Bronchial epithelial cell (primary cell): ENCODE results near the gene ACR. TPM values are rescaled to one million over a fixed set of nuclear protein-coding genes. Genes with fewer than 3 reads are reported as not detected.

ENCODE experiments used
- DNase-seq: peaks from one replicate; pipeline ENCODE4 v3.0.0-alpha.2; 2010; ENCODE audit warnings: low read depth
- FAIRE-seq: peaks from 2 replicates; lab custom pipeline; 2011; peaks lifted over from hg19 to GRCh38; lab: Jason Lieb, UNC
- H3K27me3 ChIP-seq: 2 replicates; pipeline ENCODE4 v1.5.1; 2011; ENCODE audit warnings: low read length; ENCODE audit not compliant: control insufficient read depth, insufficient read depth
- H3K36me3 ChIP-seq: 2 replicates; pipeline ENCODE4 v1.5.1; 2011; ENCODE audit warnings: low read length; ENCODE audit not compliant: control insufficient read depth, insufficient read depth
- H3K4me3 ChIP-seq: 2 replicates; pipeline ENCODE4 v1.5.1; 2011; ENCODE audit warnings: mild to moderate bottlenecking, low read depth, low read length, control low read depth
- CTCF ChIP-seq: IDR thresholded peaks from 2 replicates; pipeline ENCODE4 v1.5.1; 2011; ENCODE audit warnings: mild to moderate bottlenecking, moderate library complexity, low read length, control low read depth, inconsistent platforms; ENCODE audit not compliant: insufficient read depth, severe bottlenecking
- total RNA-seq: library from RNA; depleted of rRNA; stranded (reverse); fragments of >200 nt; gene quantifications from 2 replicates; pipeline ENCODE4 v1.2.1, GENCODE V29; 2014

Gene ACR
- total RNA-seq, 1 donor from 2014 or later: not detected

- Histone ChIP-seq H3K27me3 (no peaks in the 10 kb centered on the region), H3K36me3 (no peaks in the 10 kb centered on the region), H3K4me3 (no peak overlapping the region)
- FAIRE-seq (no peak), DNase-seq (no peak)
- TF ChIP-seq CTCF: no peak
Observed at GRCh38 chr22:50713008-50713385, 25.0 kb upstream of the ACR start.

DNA sequence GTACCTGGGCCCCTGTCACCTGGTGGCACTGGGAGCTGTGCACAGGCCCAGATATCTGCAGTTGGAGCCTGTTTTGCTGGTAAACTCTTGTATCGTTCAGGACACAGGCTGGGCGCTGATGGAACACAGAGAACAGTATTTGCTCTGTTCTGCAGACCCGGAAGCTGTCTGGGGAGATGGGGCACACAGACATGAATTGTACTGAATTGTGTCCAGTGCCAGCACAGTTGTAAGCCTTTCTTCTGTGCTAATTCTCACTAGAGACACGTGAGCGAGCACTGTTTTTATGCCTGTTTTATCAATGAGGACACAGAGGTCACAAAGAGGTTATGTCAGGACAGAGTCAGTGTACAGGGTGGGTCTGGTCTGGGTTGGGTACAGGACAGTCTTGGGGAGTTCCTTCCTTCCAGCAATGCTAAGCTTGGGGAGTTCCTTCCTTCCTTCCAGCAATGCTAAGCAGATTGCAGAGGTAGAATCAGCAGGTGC lies 24.4 kb upstream of the ACR start:
- no peaks in the 10 kb centered on the region for H3K27me3 ChIP-seq
- FAIRE-seq (peak; percentile 36), DNase-seq (no peak)
- H3K36me3 ChIP-seq: no peaks in the 10 kb centered on the region
- no peak for TF ChIP-seq CTCF
- H3K4me3 ChIP-seq: no peak overlapping the region

- DNase-seq (no peak), FAIRE-seq (no peak)
- no peak for TF ChIP-seq CTCF
- H3K27me3 ChIP-seq: no peaks in the 10 kb centered on the region
- H3K4me3 ChIP-seq: no peak overlapping the region
- H3K36me3 ChIP-seq: no peaks in the 10 kb centered on the region
Observed at GRCh38 chr22:50714150-50714549, 23.9 kb upstream of the ACR start.

DNA sequence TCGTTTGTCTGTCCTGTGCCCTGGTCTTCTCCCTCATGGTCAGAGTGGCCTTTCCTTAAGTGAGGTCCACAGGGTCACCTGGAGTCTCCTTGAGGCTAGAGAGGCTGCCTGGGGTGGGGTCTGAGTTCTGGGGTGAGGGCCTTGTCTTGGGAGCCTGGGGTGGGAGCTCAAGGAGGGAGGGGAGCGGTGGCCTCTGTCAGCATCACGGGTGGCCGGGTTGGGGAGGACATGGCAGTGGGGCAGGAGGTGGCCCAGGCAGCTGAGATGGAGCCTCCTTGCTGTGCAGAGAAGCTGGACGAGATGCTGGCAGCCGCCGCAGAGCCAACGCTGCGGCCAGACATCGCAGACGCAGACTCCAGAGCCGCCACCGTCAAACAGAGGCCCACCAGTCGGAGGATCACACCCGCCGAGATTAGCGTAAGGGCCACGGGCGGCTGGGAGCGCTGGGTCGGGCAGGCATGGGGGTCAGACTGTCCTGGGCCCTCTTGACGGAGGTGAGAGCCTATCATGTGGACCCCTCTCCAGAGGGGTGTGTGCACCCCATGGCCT lies 23.3 kb upstream of the ACR start:
- Histone ChIP-seq H3K36me3 (no peaks in the 10 kb centered on the region), H3K27me3 (no peaks in the 10 kb centered on the region), H3K4me3 (no peak overlapping the region)
- no peak for TF ChIP-seq CTCF
- DNase-seq (no peak), FAIRE-seq (no peak)

- no peak for TF ChIP-seq CTCF
- Histone ChIP-seq H3K36me3 (no peaks in the 10 kb centered on the region), H3K27me3 (no peaks in the 10 kb centered on the region), H3K4me3 (no peak overlapping the region)
- FAIRE-seq: no peak
- DNase-seq: no peak
Observed at GRCh38 chr22:50715250-50715649, 22.8 kb upstream of the ACR start.

DNA sequence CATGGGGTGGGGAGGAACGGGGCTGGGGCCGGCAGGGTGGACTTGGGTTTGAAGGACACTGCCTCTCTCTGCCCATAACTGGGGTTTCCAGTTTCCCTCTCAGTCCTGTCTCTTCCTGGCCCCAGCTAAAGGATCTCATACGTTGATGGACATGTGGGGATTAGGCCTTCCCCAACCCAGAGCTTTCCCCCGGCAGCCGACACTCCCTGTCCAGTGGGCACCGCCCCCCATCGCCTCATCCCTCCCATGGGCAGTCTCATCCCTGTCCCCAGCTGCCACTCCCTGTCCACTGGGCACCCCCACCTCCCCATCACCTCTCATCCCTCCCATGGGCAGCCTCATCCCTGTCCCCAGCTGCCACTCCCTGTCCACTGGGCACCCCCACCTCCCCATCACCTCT lies 22.2 kb upstream of the ACR start:
- no peak for TF ChIP-seq CTCF
- Histone ChIP-seq H3K36me3 (no peaks in the 10 kb centered on the region), H3K4me3 (no peak overlapping the region), H3K27me3 (no peaks in the 10 kb centered on the region)
- no peak for DNase-seq
- no peak for FAIRE-seq
